Loucy (cell line): ENCODE measurements around the gene NANOS3.
"Not testable (repeated sequence)": the region's sequence is repeated elsewhere in the genome, so short reads cannot be mapped to it uniquely, and the experiment has no call there.

Experiments used
- H2AFZ ChIP-seq: fragments of 200-600 bp; sonication (generic); 2 replicates; pipeline ENCODE4 v1.6.0; 2016; ENCODE audit warnings: antibody characterized with exemption, mild to moderate bottlenecking, low read length, moderate library complexity
- H3F3A ChIP-seq: fragments of 200-600 bp; 2 replicates; pipeline ENCODE4 v1.6.0; 2016; ENCODE audit warnings: antibody characterized with exemption, low read depth, mild to moderate bottlenecking
- H3K27me3 ChIP-seq: fragments of 200-600 bp; sonication (generic); 2 replicates; pipeline ENCODE4 v1.6.1; 2014; ENCODE audit warnings: low read length, mild to moderate bottlenecking; ENCODE audit not compliant: insufficient read depth, poor library complexity, severe bottlenecking
- H3K36me3 ChIP-seq: fragments of 200-600 bp; sonication (generic); 2 replicates; pipeline ENCODE4 v1.6.1; 2016; ENCODE audit warnings: low read length; ENCODE audit not compliant: insufficient read depth
- H3K4me1 ChIP-seq: fragments of 200-600 bp; sonication (generic); 2 replicates; pipeline ENCODE4 v1.5.1; 2014; ENCODE audit warnings: low read length, mild to moderate bottlenecking; ENCODE audit not compliant: insufficient read depth, poor library complexity, severe bottlenecking
- H3K4me2 ChIP-seq: fragments of 200-600 bp; sonication (generic); 2 replicates; pipeline ENCODE4 v1.6.0; 2014; ENCODE audit warnings: antibody characterized with exemption, low read length, low read depth, mild to moderate bottlenecking; ENCODE audit not compliant: poor library complexity, severe bottlenecking
- H3K4me3 ChIP-seq: fragments of 200-600 bp; sonication (generic); 2 replicates; pipeline ENCODE4 v1.5.1; 2014; ENCODE audit warnings: low read length, mild to moderate bottlenecking, mixed read lengths; ENCODE audit not compliant: poor library complexity, severe bottlenecking
- H3K79me2 ChIP-seq: fragments of 200-600 bp; sonication (generic); 2 replicates; pipeline ENCODE4 v1.6.1; 2014; ENCODE audit warnings: low read length; ENCODE audit not compliant: insufficient read depth
- H3K9ac ChIP-seq: fragments of 200-600 bp; sonication (generic); 2 replicates; pipeline ENCODE4 v1.6.0; 2014; ENCODE audit warnings: mild to moderate bottlenecking, low read depth, low read length, moderate library complexity; ENCODE audit not compliant: poor library complexity, severe bottlenecking
- H3K9me2 ChIP-seq: fragments of 200-600 bp; sonication (generic); replicated peaks from 2 replicates; pipeline ENCODE4 v1.6.1; 2016; ENCODE audit warnings: low read depth, low read length, mixed read lengths
- H3K9me3 ChIP-seq: fragments of 200-600 bp; sonication (generic); 2 replicates; pipeline ENCODE4 v1.6.1; 2014; ENCODE audit warnings: mild to moderate bottlenecking, antibody characterized with exemption, low read length, low read depth; ENCODE audit not compliant: insufficient read depth
- H4K20me1 ChIP-seq: fragments of 200-600 bp; sonication (generic); 2 replicates; pipeline ENCODE4 v1.6.0; 2014; ENCODE audit warnings: antibody characterized with exemption, low read length, mild to moderate bottlenecking; ENCODE audit not compliant: insufficient read depth, poor library complexity, severe bottlenecking
- EZH2phosphoT487 ChIP-seq: fragments of 200-600 bp; IDR thresholded peaks from 2 replicates; pipeline ENCODE4 v1.6.1; 2018; ENCODE audit warnings: antibody characterized with exemption, mild to moderate bottlenecking, moderate library complexity, borderline replicate concordance
- TF ChIP-seq, protein P1 (sequence below): fragments of 200-600 bp; sonication (generic); conservative IDR thresholded peaks from 2 replicates; pipeline ENCODE4 v1.5.1; 2014; ENCODE audit warnings: mild to moderate bottlenecking, antibody characterized with exemption, low read length

NANOS3 gene

DNA sequence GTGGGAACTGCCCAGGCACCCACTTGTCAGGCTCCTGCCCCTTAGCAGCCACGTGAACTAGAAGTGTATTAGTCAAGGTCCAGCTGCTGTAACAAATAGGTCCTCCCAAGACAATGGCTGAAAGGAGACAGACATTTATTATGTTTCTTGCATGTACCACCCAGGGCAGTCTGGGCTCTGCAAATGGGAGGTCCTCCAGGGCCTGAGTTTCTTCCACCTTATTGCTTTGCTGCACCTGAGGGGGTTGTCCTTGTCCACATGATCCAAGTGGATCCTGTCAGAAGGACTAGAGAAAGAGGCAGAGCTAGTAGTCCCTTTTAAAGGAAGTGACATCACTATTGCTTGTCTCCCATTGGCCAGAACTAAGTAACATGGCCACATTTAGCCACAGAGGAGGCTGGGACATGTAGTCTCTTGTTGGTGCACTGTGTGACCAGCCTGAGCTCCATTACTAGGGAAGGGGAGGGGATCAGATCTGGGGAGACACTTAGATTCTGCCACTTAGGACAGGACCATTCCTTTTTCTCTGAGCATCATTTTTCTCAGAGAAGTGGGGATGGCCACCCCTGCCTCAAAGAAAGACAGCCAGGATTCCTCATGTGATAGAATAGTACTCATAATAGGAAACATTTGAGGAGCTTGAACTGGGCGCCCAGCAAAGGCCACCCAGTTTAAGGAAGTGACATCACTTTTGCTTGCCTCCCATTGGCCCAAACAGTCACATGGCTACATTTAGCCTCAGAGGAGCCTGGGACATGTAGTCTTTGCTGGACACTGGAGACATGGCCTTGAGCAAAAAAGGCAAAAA, 44.2 kb downstream of the NANOS3 start:
- Histone ChIP-seq H3K4me2 (no peak overlapping the region), H3K9me3 (0 out of 2 replicates have a peak, but pooled peaks cover 3% of the 10 kb centered on the region), H3F3A (peaks cover 4% of the 10 kb centered on the region; the same call in 1 of the 2 replicates), H3K4me3 (no peak overlapping the region), H3K9ac (no peak overlapping the region), H3K27me3 (no peaks in the 10 kb centered on the region), H3K9me2 (no peaks in the 10 kb centered on the region), H3K79me2 (no peaks in the 10 kb centered on the region), H4K20me1 (no peaks in the 10 kb centered on the region), H2AFZ (no peak overlapping the region; the same call in 1 of the 2 replicates), H3K36me3 (peaks cover 14% of the 10 kb centered on the region; the same call in 1 of the 2 replicates), H3K4me1 (no peaks in the 10 kb centered on the region)
- TF ChIP-seq, protein P1, sequence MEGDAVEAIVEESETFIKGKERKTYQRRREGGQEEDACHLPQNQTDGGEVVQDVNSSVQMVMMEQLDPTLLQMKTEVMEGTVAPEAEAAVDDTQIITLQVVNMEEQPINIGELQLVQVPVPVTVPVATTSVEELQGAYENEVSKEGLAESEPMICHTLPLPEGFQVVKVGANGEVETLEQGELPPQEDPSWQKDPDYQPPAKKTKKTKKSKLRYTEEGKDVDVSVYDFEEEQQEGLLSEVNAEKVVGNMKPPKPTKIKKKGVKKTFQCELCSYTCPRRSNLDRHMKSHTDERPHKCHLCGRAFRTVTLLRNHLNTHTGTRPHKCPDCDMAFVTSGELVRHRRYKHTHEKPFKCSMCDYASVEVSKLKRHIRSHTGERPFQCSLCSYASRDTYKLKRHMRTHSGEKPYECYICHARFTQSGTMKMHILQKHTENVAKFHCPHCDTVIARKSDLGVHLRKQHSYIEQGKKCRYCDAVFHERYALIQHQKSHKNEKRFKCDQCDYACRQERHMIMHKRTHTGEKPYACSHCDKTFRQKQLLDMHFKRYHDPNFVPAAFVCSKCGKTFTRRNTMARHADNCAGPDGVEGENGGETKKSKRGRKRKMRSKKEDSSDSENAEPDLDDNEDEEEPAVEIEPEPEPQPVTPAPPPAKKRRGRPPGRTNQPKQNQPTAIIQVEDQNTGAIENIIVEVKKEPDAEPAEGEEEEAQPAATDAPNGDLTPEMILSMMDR = no peak
- TF ChIP-seq EZH2phosphoT487 = no peak

DNA sequence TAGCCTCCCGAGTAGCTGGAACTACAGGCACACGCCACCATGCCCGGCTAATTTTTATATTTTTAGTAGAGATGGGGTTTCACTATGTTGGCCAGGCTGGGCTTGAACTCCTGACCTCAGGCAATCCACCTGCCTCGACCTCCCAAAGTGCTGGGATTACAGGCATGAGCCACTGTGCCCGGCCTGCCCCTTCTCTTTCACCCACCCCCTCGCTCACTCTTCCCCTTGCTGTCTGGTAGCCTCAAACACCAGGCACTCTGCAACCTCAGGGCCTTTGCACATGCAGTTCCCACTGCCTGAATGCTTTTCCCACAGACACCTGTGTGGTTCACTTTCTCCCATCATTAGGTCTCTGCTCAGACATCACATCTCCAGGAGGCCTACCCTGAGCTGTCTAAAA, 45.2 kb downstream of the NANOS3 start:
- H3K79me2 ChIP-seq, H3F3A ChIP-seq, H3K9ac ChIP-seq, H4K20me1 ChIP-seq, H3K4me2 ChIP-seq, H3K9me2 ChIP-seq, H3K27me3 ChIP-seq, H2AFZ ChIP-seq, H3K4me1 ChIP-seq, H3K4me3 ChIP-seq, H3K9me3 ChIP-seq: not testable (repeated sequence)
- H3K36me3 ChIP-seq = peaks cover 20% of the 10 kb centered on the region; the same call in 1 of the 2 replicates

- Histone ChIP-seq H3K36me3 (peaks cover 22% of the 10 kb centered on the region; the same call in 1 of the 2 replicates), H3K4me2 (no peak overlapping the region), H3K9me2 (no peaks in the 10 kb centered on the region), H3K9ac (no peak overlapping the region), H3K4me1 (no peaks in the 10 kb centered on the region), H2AFZ (no peak overlapping the region), H3K27me3 (no peaks in the 10 kb centered on the region), H3F3A (no peaks in the 10 kb centered on the region), H3K79me2 (no peaks in the 10 kb centered on the region), H3K4me3 (no peak overlapping the region), H4K20me1 (no peaks in the 10 kb centered on the region), H3K9me3 (0 out of 2 replicates have a peak, but pooled peaks cover 3% of the 10 kb centered on the region)
- TF ChIP-seq, protein P1 = no peak
- TF ChIP-seq EZH2phosphoT487 = no peak
These were observed 46.5 kb downstream of the NANOS3 start for GRCh38 chr19:13923194-13923987.
